ENCODE results near the gene ZNF285. TPM values are rescaled to one million over a fixed set of nuclear protein-coding genes. Genes with fewer than 3 reads are reported as not detected.

The ZNF285 gene
- total RNA-seq, 1 experiment from 2014 or later, result not detected

Other genes starting within 250 kb of the ZNF285 start
- gene ZNF226, start 236.5 kb downstream of the ZNF285 start, total RNA-seq (2014; rRNA removed; shearing (Covaris generic); ENCODE audit: low replicate concordance), result 10.7 and 26.6 TPM in 2 replicates
- gene ZNF227, start 189.1 kb downstream of the ZNF285 start, total RNA-seq (2014; rRNA removed; shearing (Covaris generic); ENCODE audit: low replicate concordance), result 28.4 and 29.5 TPM in 2 replicates
- gene ZNF233, start 141.7 kb downstream of the ZNF285 start, total RNA-seq (2014; rRNA removed; shearing (Covaris generic); ENCODE audit: low replicate concordance), result 1.9 and 5.8 TPM in 2 replicates
- gene ZNF235, start 96.6 kb downstream of the ZNF285 start, total RNA-seq (2014; rRNA removed; shearing (Covaris generic); ENCODE audit: low replicate concordance), result 2.8 and 11.1 TPM in 2 replicates
- gene ZNF112, start 44.9 kb downstream of the ZNF285 start, total RNA-seq (2014; rRNA removed; shearing (Covaris generic); ENCODE audit: low replicate concordance), result not detected in 2 replicates
- not detected in 2 replicates for gene ZNF229, start 46.9 kb upstream of the ZNF285 start, total RNA-seq (2014; rRNA removed; shearing (Covaris generic); ENCODE audit: low replicate concordance)
- gene ZNF180, start 98.9 kb upstream of the ZNF285 start, total RNA-seq (2014; rRNA removed; shearing (Covaris generic); ENCODE audit: low replicate concordance), result 5.9 and 7.7 TPM in 2 replicates
- gene CEACAM20, start 128.1 kb upstream of the ZNF285 start, total RNA-seq (2014; rRNA removed; shearing (Covaris generic); ENCODE audit: low replicate concordance), result not detected in 2 replicates
- not detected in 2 replicates for gene IGSF23, start 212.0 kb upstream of the ZNF285 start, total RNA-seq (2014; rRNA removed; shearing (Covaris generic); ENCODE audit: low replicate concordance)
- not detected in 2 replicates for gene PVR, start 242.3 kb upstream of the ZNF285 start, total RNA-seq (2014; rRNA removed; shearing (Covaris generic); ENCODE audit: low replicate concordance)

Data from Karpas-422 (cell line).